HG02840 (cell line): Measurements from ENCODE around the gene TUBB8.
"Not testable (repeated sequence)": the region's sequence is repeated elsewhere in the genome, so short reads cannot be mapped to it uniquely, and the experiment has no call there.

Experiments
- ATAC-seq: cut with Tn5 transposase; IDR thresholded peaks from one replicate; pipeline ENCODE4 v1.9.1; 2021; ENCODE audit warnings: mild to moderate bottlenecking, moderate library complexity, moderate number of reproducible peaks; ENCODE audit not compliant: unreplicated experiment, low FRiP score

TUBB8 gene

GRCh38 chr10:49926-50325 lies 830 bp upstream of the TUBB8 start:
- ATAC-seq: not testable (repeated sequence)

- not testable (repeated sequence) for ATAC-seq
Measured at GRCh38 chr10:47864-48263, 1.2 kb downstream of the TUBB8 start.

GRCh38 chr10:13315-13635 lies 35.8 kb downstream of the TUBB8 start:
- ATAC-seq: not testable (repeated sequence)

GRCh38 chr10:12444-13314 lies 36.4 kb downstream of the TUBB8 start:
- not testable (repeated sequence) for ATAC-seq

GRCh38 chr10:11260-11659 lies 37.8 kb downstream of the TUBB8 start:
- not testable (repeated sequence) for ATAC-seq

- not testable (repeated sequence) for ATAC-seq
Measured at GRCh38 chr10:10261-10971, 38.7 kb downstream of the TUBB8 start.
